GM18517 (cell line): Measurements from ENCODE around the gene SOX6.

Experiments
- ATAC-seq: cut with Tn5 transposase; IDR thresholded peaks from one replicate; pipeline ENCODE4 v1.9.1; 2021; ENCODE audit warnings: mild to moderate bottlenecking, moderate library complexity; ENCODE audit not compliant: unreplicated experiment

Gene SOX6

GRCh38 chr11:16194566-16194965 is 161.8 kb downstream of the SOX6 start:
- ATAC-seq: no peak

DNA sequence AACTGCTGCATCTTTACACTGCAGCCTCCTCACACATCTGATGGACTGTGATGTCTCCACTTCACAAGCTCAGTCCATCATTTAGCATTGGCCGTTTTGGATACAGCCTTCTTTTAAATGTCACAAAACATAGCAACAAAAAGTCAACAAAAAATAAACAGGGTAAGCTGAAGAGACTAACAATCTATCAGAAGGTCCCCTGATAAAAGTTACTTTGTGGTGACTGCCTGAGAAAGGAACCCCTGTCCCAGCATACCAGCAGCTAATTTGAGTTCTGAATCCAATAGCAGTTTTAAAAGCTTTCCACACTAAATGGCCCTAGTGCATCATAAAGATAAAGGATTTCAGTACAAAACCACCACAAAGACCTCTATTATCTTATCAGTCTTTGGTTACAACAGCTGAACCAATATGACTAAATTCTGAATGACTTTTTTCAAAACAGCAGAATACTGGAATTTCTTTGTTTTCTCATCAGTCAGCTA is 162.4 kb downstream of the SOX6 start:
- no peak for ATAC-seq

- ATAC-seq: no peak
Observed at GRCh38 chr11:16191868-16192240, 164.5 kb downstream of the SOX6 start.

DNA sequence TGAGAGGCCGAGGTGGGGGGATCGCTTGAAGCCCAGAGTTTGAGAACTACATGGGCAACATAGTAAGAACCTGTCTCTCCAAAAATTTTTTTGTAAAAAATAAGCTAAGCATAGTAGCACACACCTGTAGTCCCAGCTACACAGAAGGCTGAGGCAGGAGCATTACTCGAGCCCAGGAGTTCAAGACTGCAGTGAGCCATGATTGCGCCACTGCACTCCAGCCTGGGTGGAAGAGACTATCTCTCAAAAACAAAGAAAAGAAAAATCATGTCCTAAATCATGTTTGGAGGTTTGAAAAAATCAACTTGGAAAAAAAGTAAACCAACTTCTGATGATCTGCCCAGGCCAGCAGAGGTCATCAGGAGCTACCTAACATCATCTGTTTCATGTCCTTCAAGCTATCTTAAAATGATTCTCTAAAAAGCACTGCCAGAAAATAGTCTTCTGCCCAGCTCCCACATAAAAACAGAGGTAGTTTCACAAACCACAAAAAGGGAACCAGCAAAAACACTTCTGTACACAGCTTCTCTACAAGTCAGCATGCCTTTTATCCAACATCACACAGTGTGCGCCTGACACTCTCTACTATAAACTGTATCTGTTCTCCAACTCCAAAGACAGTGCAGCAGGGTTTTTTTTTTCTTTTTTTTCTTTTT is 165.0 kb downstream of the SOX6 start:
- no peak for ATAC-seq

DNA sequence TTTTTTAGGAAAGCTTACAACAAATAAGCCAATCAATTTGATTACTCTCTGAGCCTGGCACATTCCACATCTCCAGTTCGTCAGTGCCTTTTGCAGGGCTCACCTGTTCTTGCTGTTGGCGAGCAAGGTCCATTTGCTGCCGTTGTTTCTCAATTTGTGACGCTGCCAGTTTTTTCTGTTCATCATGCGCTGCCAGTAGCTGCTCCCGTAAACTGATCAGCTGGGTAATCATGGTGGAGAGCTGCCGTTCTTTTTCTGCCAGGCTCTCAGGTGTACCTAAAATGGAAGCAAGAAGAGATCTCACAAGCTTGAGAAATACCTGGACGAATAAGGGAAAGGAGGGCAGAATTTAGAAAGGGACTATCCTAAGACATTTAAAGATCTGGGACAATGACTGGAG is 169.7 kb downstream of the SOX6 start:
- no peak for ATAC-seq

DNA sequence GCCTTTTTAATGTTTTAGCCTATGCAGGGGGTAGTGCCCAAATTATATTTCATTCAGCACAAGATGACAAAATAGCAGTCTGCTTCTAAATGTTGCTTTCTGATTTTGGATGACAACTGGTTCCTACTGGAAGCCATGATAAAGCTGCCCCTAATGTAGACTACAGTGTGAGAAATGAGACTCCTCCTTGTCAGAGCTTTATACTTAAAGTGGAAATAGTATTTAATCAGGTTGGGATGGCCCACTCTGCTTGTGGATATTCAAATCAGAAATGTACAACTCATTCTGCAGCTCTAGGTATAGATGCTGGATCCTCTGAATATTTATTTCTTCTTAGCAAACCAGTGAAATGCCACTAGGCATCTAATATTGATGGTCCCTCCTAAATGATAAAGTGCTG is 171.3 kb downstream of the SOX6 start:
- ATAC-seq: no peak

DNA sequence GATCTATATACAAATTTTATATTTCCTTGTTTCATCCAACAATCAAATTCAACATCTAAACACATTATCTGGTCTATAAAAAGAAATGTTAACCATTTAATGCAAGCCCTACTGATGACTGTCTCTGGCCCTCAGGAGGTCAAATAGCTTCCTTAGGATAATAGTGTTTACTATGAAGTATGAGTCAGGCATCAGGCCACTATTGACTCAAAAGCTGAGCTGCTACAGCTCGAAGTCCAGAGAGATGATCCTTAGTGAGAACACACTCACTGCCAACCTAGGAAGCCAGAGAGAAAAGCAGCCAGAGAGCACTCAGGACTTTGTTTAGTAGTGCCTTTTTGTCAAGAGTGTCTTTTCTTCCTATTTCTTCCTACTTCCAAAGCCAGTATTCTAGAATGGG is 171.8 kb downstream of the SOX6 start:
- ATAC-seq: no peak

DNA sequence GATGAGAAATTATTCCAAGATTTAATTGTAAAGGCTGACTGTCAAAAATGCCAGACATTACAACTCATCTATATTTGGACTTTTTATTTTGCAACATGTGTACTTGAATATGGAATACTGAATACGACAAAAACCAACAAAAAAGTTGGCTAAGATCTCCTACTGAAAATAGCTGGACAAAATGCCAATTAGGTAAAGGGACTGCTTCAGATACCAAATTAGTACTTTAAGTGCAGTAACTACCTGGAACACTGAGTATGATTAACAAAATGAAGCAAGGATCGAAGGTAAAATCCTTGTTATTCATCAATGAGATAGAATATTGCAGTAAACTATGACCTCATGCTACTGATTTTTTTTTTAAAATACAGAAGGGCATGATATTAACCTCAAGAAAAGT is 173.8 kb downstream of the SOX6 start:
- ATAC-seq: no peak

- no peak for ATAC-seq
Observed at GRCh38 chr11:16180868-16181267, 175.5 kb downstream of the SOX6 start.

DNA sequence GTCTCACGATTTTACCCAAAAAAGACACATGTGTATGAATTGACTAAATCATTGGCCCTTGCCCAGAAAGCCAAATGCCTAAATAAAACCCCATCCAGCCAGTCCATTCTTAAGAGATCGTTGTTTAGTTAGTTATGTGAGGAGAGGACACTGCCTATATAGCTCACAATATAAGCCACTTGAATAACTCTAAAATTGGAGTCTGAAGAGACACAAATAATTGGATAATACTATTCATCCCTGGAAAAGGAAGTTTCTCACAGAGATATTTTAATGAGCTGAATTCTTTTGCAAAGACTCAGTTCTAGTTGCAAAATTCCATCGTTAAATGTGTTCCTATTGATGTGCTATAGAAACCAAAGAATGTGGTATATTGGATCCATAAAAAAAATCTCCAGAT is 176.7 kb downstream of the SOX6 start:
- no peak for ATAC-seq

GRCh38 chr11:16178273-16178672 is 178.1 kb downstream of the SOX6 start:
- ATAC-seq: no peak

DNA sequence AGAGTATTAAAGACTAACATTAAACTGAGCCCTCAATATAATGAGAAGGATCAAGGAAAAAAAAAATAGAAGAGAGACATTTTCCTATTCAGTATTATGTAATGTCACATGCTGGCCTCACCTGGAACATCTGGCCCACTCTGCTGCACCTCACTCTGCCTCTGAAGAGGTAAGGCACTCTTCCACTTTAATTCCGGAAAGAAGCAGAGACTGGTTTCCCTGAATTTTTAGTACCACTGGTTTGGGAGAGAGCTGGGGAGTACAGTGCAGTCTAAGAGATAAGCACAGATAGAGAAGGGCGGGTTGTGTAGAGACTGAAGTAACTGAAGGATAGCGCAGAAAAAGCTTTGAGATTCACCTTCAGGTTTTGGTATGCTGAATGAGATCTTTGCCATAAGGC is 178.7 kb downstream of the SOX6 start:
- ATAC-seq: no peak

DNA sequence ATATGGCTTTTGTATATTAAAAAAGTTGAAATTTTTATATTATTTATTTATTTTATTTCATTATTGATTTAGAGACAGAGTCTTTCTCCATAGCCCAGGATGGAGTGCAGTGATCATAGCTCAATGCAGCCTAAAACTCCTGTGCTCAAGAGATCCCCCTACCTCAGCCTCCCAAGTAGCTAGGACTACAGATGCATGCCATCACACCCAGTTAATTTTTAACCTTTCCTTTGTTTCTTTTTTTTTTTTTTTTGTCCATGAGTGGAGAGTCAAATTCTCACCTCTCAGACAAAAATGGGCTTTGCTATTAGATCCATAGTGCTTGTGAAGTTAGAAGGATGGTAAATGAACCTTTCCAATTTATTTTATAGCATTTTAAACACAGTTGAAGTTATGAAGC is 182.5 kb downstream of the SOX6 start:
- ATAC-seq: no peak

DNA sequence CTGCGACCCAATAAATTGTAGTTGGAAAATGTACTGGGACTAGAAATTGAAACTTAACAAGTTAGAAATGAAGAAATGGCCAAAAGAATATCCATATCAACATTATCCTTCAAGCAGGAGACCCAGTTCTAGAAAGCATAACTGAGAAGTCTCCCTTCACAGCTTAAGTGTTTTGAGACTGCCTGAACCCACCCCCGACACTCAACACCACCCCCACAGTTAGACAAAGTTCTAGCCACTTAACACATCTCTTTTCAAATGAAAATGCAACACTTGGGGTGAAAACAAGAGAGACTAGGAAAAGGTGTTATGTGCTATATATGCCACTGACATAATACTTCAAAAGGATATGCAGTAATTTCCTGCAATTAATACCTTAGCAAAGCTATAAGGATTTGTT is 184.5 kb downstream of the SOX6 start:
- no peak for ATAC-seq

GRCh38 chr11:16169956-16170847 is 186.1 kb downstream of the SOX6 start:
- ATAC-seq: no peak

GRCh38 chr11:16169541-16169940 is 186.8 kb downstream of the SOX6 start:
- no peak for ATAC-seq

GRCh38 chr11:16167706-16168487 is 188.4 kb downstream of the SOX6 start:
- ATAC-seq: no peak

GRCh38 chr11:16166571-16166970 is 189.8 kb downstream of the SOX6 start:
- ATAC-seq: no peak

- no peak for ATAC-seq
Observed at GRCh38 chr11:16160146-16160545, 196.2 kb downstream of the SOX6 start.

DNA sequence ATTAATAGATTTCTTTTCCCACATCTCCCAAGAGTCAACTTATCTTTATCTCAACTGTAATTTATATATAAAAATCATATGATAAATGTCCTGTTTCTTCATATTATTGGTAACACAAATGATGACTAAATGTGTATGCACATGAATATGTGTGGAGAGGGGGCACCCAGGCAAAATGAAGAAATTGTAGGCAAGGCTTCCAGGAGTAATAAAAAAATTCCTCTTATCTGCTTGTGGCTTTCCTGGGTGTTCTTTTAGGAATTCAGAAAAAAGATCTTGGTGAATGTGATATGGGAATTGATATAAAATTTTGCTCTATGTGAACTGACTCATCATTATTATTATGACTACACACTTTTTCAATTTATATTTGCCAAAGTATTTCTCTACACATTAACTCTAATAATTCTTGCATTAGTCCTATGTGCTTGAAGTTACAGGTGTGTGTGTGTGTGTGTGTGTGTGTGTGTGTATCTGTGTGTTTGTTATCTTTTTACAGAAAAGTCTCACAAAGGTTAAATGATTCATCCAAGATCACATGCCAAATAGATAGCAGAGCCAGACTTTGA is 197.8 kb downstream of the SOX6 start:
- ATAC-seq: no peak

DNA sequence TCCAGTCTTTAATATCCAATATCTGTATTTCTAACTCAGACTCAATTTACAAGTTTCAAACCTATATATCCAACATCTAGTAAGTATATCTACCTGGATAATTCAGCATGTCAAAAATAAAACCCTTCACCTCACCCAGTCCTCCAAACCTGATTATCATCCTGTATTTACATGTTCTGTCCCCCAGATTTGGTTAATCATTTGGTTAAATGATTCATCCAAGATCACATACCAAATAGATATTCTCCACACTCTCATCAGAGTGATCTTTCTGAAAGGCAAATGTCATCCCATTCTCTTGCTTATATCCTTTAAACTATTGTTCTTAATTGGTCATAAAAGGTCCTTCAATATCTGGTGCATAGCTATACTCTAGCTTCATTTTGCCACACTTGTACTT is 199.0 kb downstream of the SOX6 start:
- ATAC-seq: no peak
